IPS DF 6.9 (cell line): ENCODE measurements around the gene ADCY9.
"Not testable (repeated sequence)": the region's sequence is repeated elsewhere in the genome, so short reads cannot be mapped to it uniquely, and the experiment has no call there.

Source experiments
- DNase-seq: peaks from one replicate; pipeline ENCODE4 v3.0.0-alpha.2; 2013; ENCODE audit warnings: low read depth, low spot score
- H3K27ac ChIP-seq: one replicate; pipeline ENCODE4 v1.5.1; 2013; ENCODE audit warnings: low read length, control low read depth
- H3K27me3 ChIP-seq: 2 replicates; pipeline ENCODE4 v1.6.1; 2013; ENCODE audit warnings: mild to moderate bottlenecking, low read length; ENCODE audit not compliant: control insufficient read depth, insufficient read depth
- H3K36me3 ChIP-seq: 2 replicates; pipeline ENCODE4 v1.6.1; 2013; ENCODE audit warnings: low read length; ENCODE audit not compliant: control insufficient read depth, insufficient read depth
- H3K4me1 ChIP-seq: 2 replicates; pipeline ENCODE4 v1.6.1; 2013; ENCODE audit warnings: low read length; ENCODE audit not compliant: control insufficient read depth, insufficient read depth
- H3K4me3 ChIP-seq: 2 replicates; pipeline ENCODE4 v1.5.1; 2013; ENCODE audit warnings: mild to moderate bottlenecking, low read length
- H3K9me3 ChIP-seq: 2 replicates; pipeline ENCODE4 v1.6.1; 2013; ENCODE audit warnings: low read length, inconsistent platforms; ENCODE audit not compliant: control insufficient read depth, insufficient read depth
- WGBS: extraction: QIAGEN DNeasy Blood & Tissue Kit; methylation state at CpG from one replicate; pipeline ENCODE4 v1.1.7; 2013; ENCODE audit warnings: mixed read lengths, missing lambda C conversion rate; ENCODE audit not compliant: insufficient read length, insufficient coverage; 5-methylcytosine and 5-hydroxymethylcytosine counted together

Gene ADCY9

GRCh38 chr16:3942146-3942545 is 174.1 kb downstream of the ADCY9 start:
- H3K4me3 ChIP-seq, H3K27ac ChIP-seq, H3K4me1 ChIP-seq, H3K36me3 ChIP-seq, H3K27me3 ChIP-seq, DNase-seq, H3K9me3 ChIP-seq: not testable (repeated sequence)
- WGBS = no CpG with 5 or more reads among the region's 4 CpGs

- Histone ChIP-seq H3K9me3 (no peaks in the 10 kb centered on the region), H3K27ac (no peak overlapping the region), H3K27me3 (no peaks in the 10 kb centered on the region), H3K4me1 (0 out of 2 replicates have a peak, but pooled peaks cover 2% of the 10 kb centered on the region), H3K36me3 (no peaks in the 10 kb centered on the region), H3K4me3 (peak overlapping the region; percentile 7; the same call in 1 of the 2 replicates)
- peak; percentile 77 for DNase-seq
- WGBS = no CpG with 5 or more reads among the region's 43 CpGs
These were observed 177.2 kb downstream of the ADCY9 start for GRCh38 chr16:3938843-3939624.

GRCh38 chr16:3938471-3938842 is 177.8 kb downstream of the ADCY9 start:
- Histone ChIP-seq H3K27me3 (no peaks in the 10 kb centered on the region), H3K9me3 (no peaks in the 10 kb centered on the region), H3K36me3 (no peaks in the 10 kb centered on the region), H3K4me3 (no peak overlapping the region), H3K4me1 (0 out of 2 replicates have a peak, but pooled peaks cover 2% of the 10 kb centered on the region), H3K27ac (no peak overlapping the region)
- no peak for DNase-seq
- WGBS = no CpG with 5 or more reads among the region's 19 CpGs

- H3K36me3 ChIP-seq = no peaks in the 10 kb centered on the region
- H3K27me3 ChIP-seq = no peaks in the 10 kb centered on the region
- H3K27ac ChIP-seq = no peak overlapping the region
- no CpG with 5 or more reads among the region's 13 CpGs for WGBS
- no peak overlapping the region for H3K4me3 ChIP-seq
- 0 out of 2 replicates have a peak, but pooled peaks cover 2% of the 10 kb centered on the region for H3K4me1 ChIP-seq
- no peak for DNase-seq
- H3K9me3 ChIP-seq = no peaks in the 10 kb centered on the region
These were observed 179.0 kb downstream of the ADCY9 start for GRCh38 chr16:3937066-3937875.

GRCh38 chr16:3935921-3936320 is 180.3 kb downstream of the ADCY9 start:
- Histone ChIP-seq H3K4me1 (0 out of 2 replicates have a peak, but pooled peaks cover 2% of the 10 kb centered on the region), H3K36me3 (no peaks in the 10 kb centered on the region), H3K9me3 (no peaks in the 10 kb centered on the region), H3K4me3 (no peak overlapping the region), H3K27me3 (no peaks in the 10 kb centered on the region), H3K27ac (no peak overlapping the region)
- no CpG with 5 or more reads among the region's 4 CpGs for WGBS
- DNase-seq = no peak

- H3K4me1 ChIP-seq = 0 out of 2 replicates have a peak, but pooled peaks cover 2% of the 10 kb centered on the region
These were observed 181.6 kb downstream of the ADCY9 start for GRCh38 chr16:3934491-3935181.

GRCh38 chr16:3927147-3927546 is 189.1 kb downstream of the ADCY9 start:
- not testable (repeated sequence) for H3K4me3 ChIP-seq, H3K27me3 ChIP-seq, H3K27ac ChIP-seq, H3K36me3 ChIP-seq, H3K4me1 ChIP-seq, DNase-seq, H3K9me3 ChIP-seq
- no CpG with 5 or more reads among the region's 2 CpGs for WGBS

More at GRCh38 chr16:3934491-3935181, 181.6 kb downstream of the ADCY9 start:
- Histone ChIP-seq H3K9me3 (no peaks in the 10 kb centered on the region), H3K27ac (no peak overlapping the region), H3K27me3 (no peaks in the 10 kb centered on the region), H3K36me3 (no peaks in the 10 kb centered on the region), H3K4me3 (no peak overlapping the region)
- no peak for DNase-seq
- no CpG with 5 or more reads among the region's 13 CpGs for WGBS

GRCh38 chr16:3924763-3925162 is 191.5 kb downstream of the ADCY9 start:
- no peak overlapping the region for H3K4me3 ChIP-seq
- H3K27me3 ChIP-seq = no peaks in the 10 kb centered on the region
- H3K4me1 ChIP-seq = no peaks in the 10 kb centered on the region; the same call in 1 of the 2 replicates
- no peak overlapping the region for H3K27ac ChIP-seq
- DNase-seq = no peak
- H3K36me3 ChIP-seq = no peaks in the 10 kb centered on the region; the same call in 1 of the 2 replicates
- H3K9me3 ChIP-seq = no peaks in the 10 kb centered on the region

- no CpG with 5 or more reads among the region's 13 CpGs for WGBS
- DNase-seq = no peak
- H3K36me3 ChIP-seq = no peaks in the 10 kb centered on the region; the same call in 1 of the 2 replicates
- H3K4me3 ChIP-seq = no peak overlapping the region
- H3K27me3 ChIP-seq = no peaks in the 10 kb centered on the region
- H3K9me3 ChIP-seq = no peaks in the 10 kb centered on the region
- H3K27ac ChIP-seq = no peak overlapping the region
- H3K4me1 ChIP-seq = no peaks in the 10 kb centered on the region; the same call in 1 of the 2 replicates
These were observed 194.0 kb downstream of the ADCY9 start for GRCh38 chr16:3922241-3922640.

- no peaks in the 10 kb centered on the region; the same call in 1 of the 2 replicates for H3K4me1 ChIP-seq
- DNase-seq = no peak
- H3K4me3 ChIP-seq = no peak overlapping the region
- no CpG with 5 or more reads among the region's 8 CpGs for WGBS
- H3K9me3 ChIP-seq = no peaks in the 10 kb centered on the region
- H3K27me3 ChIP-seq = no peaks in the 10 kb centered on the region
- no peak overlapping the region for H3K27ac ChIP-seq
- no peaks in the 10 kb centered on the region; the same call in 1 of the 2 replicates for H3K36me3 ChIP-seq
These were observed 196.0 kb downstream of the ADCY9 start for GRCh38 chr16:3920206-3920605.
